CD4-positive, alpha-beta T cell treated with Interleukin-4 for 1 hour (primary cell): ENCODE data around the gene CYP26A1.

Experiments
- DNase-seq, 2 donors: peaks; one replicate each; pipeline ENCODE4 v3.0.0-alpha.2; 2020 to 2022

The CYP26A1 gene

GRCh38 chr10:93073539-93074146 is at the start of gene CYP26A1:
CYP26A1 (plus strand) TSS chr10:93073893; CDS start chr10:93073935, 42 bp downstream.
- DNase-seq: no peak

- no peak for DNase-seq
These were observed 47.6 kb upstream of the CYP26A1 start for GRCh38 chr10:93026072-93026471.

- no peak for DNase-seq
These were observed 46.2 kb upstream of the CYP26A1 start for GRCh38 chr10:93027508-93027907.

- no peak for DNase-seq
These were observed 44.8 kb upstream of the CYP26A1 start for GRCh38 chr10:93028883-93029282.

GRCh38 chr10:93030409-93030808 is 43.3 kb upstream of the CYP26A1 start:
- no peak for DNase-seq

GRCh38 chr10:93032105-93032808 is 41.4 kb upstream of the CYP26A1 start:
- DNase-seq: no peak

GRCh38 chr10:93032809-93033137 is 40.9 kb upstream of the CYP26A1 start:
- DNase-seq: no peak

- DNase-seq: no peak
These were observed 39.3 kb upstream of the CYP26A1 start for GRCh38 chr10:93034426-93034825.

- no peak for DNase-seq
These were observed 34.6 kb upstream of the CYP26A1 start for GRCh38 chr10:93039110-93039509.

- no peak for DNase-seq
These were observed 34.0 kb upstream of the CYP26A1 start for GRCh38 chr10:93039721-93040120.

GRCh38 chr10:93054486-93054885 is 19.2 kb upstream of the CYP26A1 start:
- no peak for DNase-seq

GRCh38 chr10:93058139-93058538 is 15.6 kb upstream of the CYP26A1 start:
- DNase-seq: no peak

GRCh38 chr10:93059975-93060886 is 13.5 kb upstream of the CYP26A1 start, which contains the start of gene CYP26C1:
CYP26C1 (plus strand) TSS chr10:93060798; CDS start chr10:93061264, 466 bp downstream.
- no peak for DNase-seq

- no peak for DNase-seq
These were observed 12.7 kb upstream of the CYP26A1 start for GRCh38 chr10:93060887-93061593.

- DNase-seq: no peak
These were observed 11.8 kb upstream of the CYP26A1 start for GRCh38 chr10:93061594-93062513.

- DNase-seq: peak in 1 of 2 donors; percentile 15
These were observed 11.1 kb upstream of the CYP26A1 start for GRCh38 chr10:93062514-93063143.

- no peak for DNase-seq
These were observed 10.3 kb upstream of the CYP26A1 start for GRCh38 chr10:93063144-93063976.

GRCh38 chr10:93063977-93064660 is 9.6 kb upstream of the CYP26A1 start:
- no peak for DNase-seq

GRCh38 chr10:93064874-93065660 is 8.6 kb upstream of the CYP26A1 start:
- DNase-seq: no peak
